Urinary bladder (tissue), 4 donors: Measurements from ENCODE around the gene PAX6. TPM values are rescaled to one million over a fixed set of nuclear protein-coding genes. Genes with fewer than 3 reads are reported as not detected.
A peak's percentile ranks its signal among the peaks of the same experiment; 100 is the strongest.

ENCODE experiments used
- DNase-seq: peaks from one replicate; pipeline ENCODE4 v3.0.0-alpha.2; 2015; ENCODE audit errors: extremely low spot score
- H3K27ac ChIP-seq: one replicate; pipeline ENCODE4 v1.5.1; 2013; ENCODE audit warnings: low read depth, mild to moderate bottlenecking, moderate library complexity
- H3K36me3 ChIP-seq: one replicate; pipeline ENCODE4 v1.6.1; 2013; ENCODE audit warnings: mild to moderate bottlenecking, moderate library complexity; ENCODE audit not compliant: insufficient read depth
- H3K4me1 ChIP-seq: one replicate; pipeline ENCODE4 v1.6.1; 2013; ENCODE audit warnings: mild to moderate bottlenecking, moderate library complexity; ENCODE audit not compliant: insufficient read depth
- H3K4me3 ChIP-seq: one replicate; pipeline ENCODE4 v1.5.1; 2013; ENCODE audit warnings: low read depth, low read length
- WGBS: extraction: QIAGEN DNeasy Blood & Tissue Kit; methylation state at CpG from one replicate; pipeline ENCODE4 v1.1.7; 2013; 5-methylcytosine and 5-hydroxymethylcytosine counted together
- polyA plus RNA-seq: library from polyadenylated mRNA; stranded (reverse); fragments of 200-250 nt; gene quantifications from one replicate; pipeline ENCODE4 v1.2.3, GENCODE V29; 2013
- total RNA-seq: library from RNA; depleted of rRNA; stranded (reverse); fragments of >200 nt; gene quantifications from one replicate; pipeline ENCODE4 v1.2.3, GENCODE V29; 2014
- donor health status: healthy with polysubstance abuse.
- donor health status: healthy.

PAX6 gene
- total and polyA plus RNA-seq, 2 donors: not detected

DNA sequence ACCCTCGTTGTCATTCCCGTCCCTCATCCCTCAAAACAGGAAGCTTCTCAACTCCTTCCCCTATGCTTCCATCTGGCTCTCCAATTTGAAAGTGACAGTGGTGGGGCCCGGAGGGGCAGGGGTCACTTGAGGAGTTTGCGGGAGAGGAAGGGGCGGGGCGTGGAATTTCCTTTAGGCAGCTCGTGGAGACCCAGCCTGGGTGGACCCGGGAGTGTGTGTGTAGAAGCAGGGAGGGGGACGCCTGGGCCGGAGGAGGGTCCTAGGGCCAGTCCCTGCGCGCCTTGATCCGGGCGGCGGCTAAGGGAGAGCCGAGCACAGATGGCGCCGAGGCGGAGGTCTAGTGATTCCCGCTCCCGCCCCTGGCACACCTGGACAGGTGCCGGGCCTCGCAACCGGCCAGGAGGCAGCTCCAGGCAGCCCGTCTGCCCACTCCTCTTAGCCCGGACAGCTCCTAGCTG is 7.8 kb upstream of the PAX6 start:
- 9% methylated on average over 26 of the region's 26 CpGs for WGBS
- no peaks in the 10 kb centered on the region for H3K36me3 ChIP-seq
- no peak overlapping the region for H3K4me3 ChIP-seq
- peaks cover 1% of the 10 kb centered on the region for H3K4me1 ChIP-seq
- DNase-seq: no peak
- no peak overlapping the region for H3K27ac ChIP-seq

DNA sequence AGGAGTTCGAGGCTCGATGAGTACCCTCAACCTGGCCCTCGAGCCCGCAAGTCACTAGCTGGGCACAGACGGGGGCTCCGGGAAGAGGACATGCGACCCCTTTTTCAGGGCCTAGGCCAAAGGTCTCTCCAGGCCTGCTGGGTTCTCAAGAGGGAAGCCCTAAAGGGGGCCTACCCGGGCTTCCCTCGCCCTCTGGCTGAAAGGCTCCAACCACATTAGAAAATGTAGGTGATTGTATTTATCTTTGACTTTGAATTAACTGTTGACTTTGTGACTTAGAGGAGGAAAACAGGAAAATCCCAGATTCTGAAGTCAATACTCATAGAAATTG is 7.3 kb upstream of the PAX6 start:
- DNase-seq: no peak
- no peak overlapping the region for H3K27ac ChIP-seq
- no peaks in the 10 kb centered on the region for H3K36me3 ChIP-seq
- 9% methylated on average over 9 of the region's 9 CpGs for WGBS
- H3K4me3 ChIP-seq: no peak overlapping the region
- peaks cover 3% of the 10 kb centered on the region for H3K4me1 ChIP-seq

DNA sequence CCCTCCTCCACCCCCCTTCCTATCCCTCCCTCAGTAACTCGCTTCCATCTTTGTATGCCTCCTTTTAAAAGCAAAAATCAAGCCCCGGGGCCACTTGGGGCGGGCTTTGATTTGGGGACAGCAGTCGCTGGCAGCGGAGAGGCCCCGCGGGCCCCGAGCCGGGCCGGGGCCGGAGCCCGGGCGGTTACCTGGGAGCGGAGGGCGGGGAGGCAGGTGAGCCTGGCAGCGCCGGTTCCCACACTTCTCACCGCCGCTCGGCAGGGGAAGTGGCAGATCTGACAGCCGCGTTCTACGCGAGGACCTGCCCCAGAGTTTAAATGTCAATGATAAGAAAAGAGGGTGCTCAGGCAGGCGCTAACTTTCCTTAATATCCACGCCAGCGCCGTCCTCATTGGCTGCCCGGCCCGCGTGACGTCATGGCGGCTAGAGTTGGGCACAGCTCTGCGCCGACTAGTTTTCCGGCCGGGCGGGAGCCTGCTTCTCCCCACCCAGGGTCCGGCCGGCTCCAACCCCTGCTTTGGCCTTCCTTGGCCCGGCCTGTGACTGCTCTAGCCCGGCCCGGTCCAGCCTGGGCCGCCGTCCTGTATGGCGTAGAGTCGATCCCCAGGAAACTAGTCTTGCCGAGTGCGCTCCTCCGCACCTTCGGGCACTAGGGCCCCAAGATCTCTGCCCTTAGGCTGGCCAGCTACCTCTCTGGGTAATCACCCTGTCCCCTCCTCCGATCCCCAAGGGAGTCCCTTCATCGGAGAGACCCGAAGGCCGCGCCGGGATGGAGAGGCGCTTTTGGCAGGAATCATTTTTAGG is 6.7 kb upstream of the PAX6 start:
- no peak overlapping the region for H3K27ac ChIP-seq
- WGBS: 4% methylated on average over 58 of the region's 58 CpGs
- no peaks in the 10 kb centered on the region for H3K36me3 ChIP-seq
- H3K4me1 ChIP-seq: peaks cover 3% of the 10 kb centered on the region
- DNase-seq: no peak
- peak overlapping the region; percentile 24 for H3K4me3 ChIP-seq

DNA sequence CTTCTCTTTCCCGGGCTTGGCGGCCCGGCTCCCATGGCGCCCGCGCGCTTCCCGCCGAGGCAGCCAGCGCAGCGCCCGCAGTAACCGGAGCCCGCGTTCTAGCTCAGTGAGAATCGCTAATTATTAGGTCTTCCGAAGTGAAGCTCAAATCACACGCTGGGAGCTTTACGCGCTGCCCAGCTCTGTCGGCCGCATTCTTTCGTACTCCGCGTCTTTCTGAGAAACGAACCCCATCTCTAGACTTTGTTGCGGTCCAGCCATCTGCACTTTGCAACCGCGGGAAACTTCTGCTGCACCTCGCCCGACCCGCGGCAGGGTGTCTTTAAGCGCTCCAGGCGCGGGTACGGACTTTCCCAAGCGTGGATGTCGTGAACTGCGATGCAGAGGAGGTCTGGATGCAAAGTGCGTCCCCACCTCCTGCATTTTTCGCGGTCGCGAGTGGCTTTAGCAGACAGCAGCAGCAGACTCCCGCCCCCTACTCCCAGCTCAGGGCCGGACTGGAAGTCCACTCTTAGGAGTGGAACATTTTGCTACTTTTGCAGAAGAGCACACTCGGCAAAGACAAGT is 6.0 kb upstream of the PAX6 start:
- Histone ChIP-seq H3K4me3 (peak overlapping the region; percentile 24), H3K4me1 (peaks cover 3% of the 10 kb centered on the region), H3K36me3 (no peaks in the 10 kb centered on the region), H3K27ac (no peak overlapping the region)
- WGBS: 1% methylated on average over 48 of the region's 48 CpGs
- no peak for DNase-seq

DNA sequence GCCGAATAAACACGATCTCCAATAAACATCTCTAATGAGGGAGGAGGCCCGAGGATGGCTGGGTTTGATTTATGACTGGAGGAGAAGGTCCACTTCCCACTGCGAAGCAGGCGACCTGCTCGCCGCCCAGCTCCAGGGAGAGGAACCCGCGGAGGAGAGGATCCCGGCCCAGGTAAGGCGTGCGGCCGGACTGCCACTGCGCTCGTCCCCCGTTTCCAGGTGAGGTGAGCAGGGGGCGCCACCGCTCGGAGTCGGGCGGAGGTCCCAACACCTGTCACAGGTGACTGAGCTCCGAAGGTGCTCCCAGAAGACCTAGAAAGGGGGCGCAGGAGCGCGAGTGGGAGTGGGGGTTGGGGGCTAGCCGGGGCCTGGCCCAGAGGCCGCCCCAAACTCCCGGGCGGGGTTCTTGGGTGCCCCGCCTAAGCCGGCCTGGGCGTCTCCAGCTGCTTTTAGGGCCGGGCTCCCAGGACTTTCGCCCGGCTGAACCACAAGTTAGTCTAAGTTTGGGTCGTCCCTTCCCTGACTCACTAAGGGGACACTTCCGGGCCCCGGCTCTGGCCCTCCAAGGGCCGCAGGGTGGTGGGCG is 5.4 kb upstream of the PAX6 start:
- no peak overlapping the region for H3K27ac ChIP-seq
- H3K4me3 ChIP-seq: peak overlapping the region; percentile 5
- H3K36me3 ChIP-seq: no peaks in the 10 kb centered on the region
- H3K4me1 ChIP-seq: peaks cover 3% of the 10 kb centered on the region
- no peak for DNase-seq
- WGBS: 2% methylated on average over 40 of the region's 40 CpGs

DNA sequence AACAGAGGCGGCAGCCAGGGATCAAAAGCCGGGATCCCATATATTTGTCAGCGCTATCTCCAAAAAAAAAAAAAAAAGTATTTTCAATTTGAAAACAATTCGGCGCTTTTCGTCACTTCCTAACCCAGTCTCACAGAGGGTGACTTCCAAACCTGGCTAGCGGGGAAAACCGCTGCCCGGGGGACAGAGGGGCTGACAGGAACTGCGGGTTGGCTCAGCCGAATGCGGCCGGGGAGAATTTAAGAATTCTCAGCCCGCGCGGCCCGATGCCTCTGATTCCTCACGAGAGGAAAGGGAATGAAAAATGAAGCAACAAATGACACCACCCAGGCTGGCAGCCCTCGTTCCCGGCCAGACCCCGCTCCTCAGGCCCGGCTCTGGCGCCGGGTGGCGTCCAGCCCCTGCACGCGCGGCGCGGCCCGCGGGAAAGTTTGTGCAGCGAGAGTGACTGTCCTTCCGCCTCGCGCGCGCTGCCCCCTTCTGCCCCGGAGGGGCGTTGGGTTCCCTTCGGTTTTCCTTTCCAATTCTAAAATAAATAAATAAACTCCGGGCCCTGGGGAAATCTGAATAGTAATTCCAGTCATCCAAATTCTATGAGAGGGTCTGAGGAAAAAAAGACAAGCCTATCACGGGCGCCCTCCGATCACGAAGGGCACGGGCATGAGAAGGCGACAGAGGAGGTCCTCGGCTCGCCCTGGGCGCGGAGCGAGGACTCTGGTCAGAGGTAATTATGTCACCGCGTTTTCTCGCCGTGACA is 4.8 kb upstream of the PAX6 start:
- Histone ChIP-seq H3K36me3 (no peaks in the 10 kb centered on the region), H3K4me3 (peak overlapping the region; percentile 8), H3K27ac (no peak overlapping the region), H3K4me1 (peaks cover 3% of the 10 kb centered on the region)
- WGBS: 2% methylated on average over 57 of the region's 57 CpGs
- no peak for DNase-seq

DNA sequence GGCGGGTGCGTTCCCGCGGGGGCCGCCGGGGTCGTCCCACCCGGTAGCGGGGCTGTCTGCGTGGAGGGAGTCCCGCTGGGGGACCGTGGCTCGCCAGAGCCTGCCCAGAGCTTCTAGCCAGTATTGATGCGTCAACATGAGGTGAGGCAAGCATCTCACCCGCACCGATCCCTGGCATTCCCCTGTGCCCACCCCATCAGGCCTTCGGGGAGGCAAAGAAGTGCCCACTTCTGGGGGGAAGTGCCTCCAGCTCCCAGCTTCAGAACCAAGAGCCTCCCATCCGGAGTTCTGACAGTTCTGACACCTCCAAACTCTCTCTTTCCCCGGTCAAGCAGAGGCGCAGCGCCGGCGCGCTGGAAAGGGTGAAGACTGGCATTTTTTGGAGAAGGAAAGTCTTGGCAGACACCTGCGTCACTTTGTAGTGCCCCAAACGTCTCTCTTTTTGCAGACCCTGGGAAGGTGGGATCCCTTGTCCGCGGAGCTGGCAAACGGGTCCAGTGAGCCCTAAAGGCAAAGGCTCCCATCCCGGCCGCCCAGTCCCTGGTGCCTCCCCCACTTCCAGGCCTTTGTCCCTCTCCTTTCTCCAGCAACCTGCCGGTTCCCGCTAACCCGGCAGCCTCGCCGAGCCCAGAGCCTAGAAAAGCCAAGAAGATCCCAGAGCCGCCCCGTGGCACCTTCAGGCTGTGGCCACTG is 3.2 kb upstream of the PAX6 start:
- Histone ChIP-seq H3K36me3 (no peaks in the 10 kb centered on the region), H3K4me1 (peaks cover 5% of the 10 kb centered on the region), H3K27ac (no peak overlapping the region), H3K4me3 (no peak overlapping the region)
- WGBS: 2% methylated on average over 38 of the region's 38 CpGs
- DNase-seq: no peak

DNA sequence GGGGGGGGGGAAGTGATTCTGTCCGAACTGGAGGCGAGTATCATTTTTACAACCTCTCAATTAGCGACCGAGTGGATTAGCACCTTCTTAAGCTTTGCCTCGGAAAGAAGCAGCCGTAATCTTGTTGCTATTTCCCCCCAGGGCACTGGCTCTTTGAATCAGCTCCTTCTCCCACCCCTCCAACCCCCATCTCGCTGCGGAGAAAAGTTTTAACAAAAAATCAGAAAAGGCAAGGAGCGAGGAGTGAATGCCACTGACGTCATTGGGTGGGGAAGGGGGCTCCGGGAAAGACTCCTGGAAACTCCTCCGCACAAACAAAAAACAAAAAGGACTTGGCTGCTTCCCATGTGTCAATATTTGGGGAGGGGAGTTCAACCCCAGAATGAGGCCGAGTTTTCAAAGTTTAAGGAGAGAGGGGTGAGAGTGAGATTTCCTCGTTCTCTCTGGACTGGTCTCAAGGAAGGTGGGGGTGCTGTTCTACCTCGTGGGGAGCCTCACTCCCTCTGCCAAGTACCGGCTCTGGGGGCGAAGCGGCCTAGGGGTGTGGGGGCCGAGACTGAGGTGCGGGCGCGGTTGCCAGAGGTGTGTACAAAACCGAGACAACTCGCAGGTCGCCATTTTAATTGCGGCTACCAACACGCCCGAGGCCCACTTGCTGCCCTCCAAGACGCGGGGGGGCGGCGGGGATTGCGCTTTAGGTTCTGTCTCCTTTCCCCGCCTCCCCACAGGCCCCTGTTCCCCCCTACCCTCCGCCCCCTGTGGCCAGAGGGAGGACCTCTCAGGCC is 2.5 kb upstream of the PAX6 start:
- 4% methylated on average over 35 of the region's 35 CpGs for WGBS
- H3K4me1 ChIP-seq: peaks cover 5% of the 10 kb centered on the region
- H3K36me3 ChIP-seq: no peaks in the 10 kb centered on the region
- no peak for DNase-seq
- H3K4me3 ChIP-seq: peak overlapping the region; percentile 44
- H3K27ac ChIP-seq: no peak overlapping the region

DNA sequence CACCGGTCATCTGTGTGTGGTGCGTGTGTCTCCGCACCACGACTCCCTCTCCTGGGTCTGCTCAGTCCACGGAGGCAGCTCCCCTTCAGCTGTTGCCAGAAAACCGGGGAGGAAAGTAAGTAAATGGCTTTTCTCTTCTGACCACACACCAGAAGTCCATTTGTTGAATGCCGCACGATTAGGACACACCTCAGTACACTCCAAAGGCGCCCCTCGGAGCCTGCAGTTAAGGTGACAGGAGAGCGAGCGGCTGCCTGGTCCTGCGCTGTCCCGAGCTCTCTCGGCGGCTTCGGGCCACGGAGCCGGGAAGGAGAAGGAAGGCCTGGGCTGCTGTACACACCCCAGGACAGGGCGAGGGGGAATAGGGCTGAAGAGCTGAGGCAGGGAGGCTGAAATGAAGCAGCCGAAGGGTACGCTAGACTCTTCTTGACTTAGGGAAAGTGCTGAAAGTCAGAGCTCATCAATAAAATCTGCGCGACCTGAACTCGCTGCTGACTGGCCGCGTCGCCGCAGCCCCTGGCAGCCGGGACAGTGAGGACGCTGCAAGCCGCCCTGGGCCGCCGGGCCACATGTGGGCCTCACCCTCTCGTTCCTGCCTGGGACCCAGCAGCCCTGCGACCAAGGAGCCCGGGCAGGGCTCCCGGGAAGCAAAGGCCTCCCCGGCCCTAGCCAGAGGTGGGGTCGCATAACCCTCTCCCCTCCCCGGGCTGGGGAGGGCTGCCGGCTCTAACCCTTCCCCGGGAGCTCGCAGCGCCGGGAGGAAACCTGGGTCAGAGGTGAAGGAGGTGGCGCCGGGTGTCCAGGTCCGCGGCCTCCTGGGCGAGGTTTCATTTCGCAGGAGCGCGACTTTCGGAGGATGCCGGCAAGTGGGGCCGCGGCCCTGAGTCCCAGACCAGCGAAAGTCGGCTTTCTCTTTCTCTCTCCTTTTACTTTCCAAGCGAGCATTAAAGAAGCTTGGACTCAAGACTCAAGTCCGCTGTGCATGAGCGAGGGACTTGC is 1.6 kb upstream of the PAX6 start:
- 5% methylated on average over 63 of the region's 63 CpGs for WGBS
- DNase-seq: no peak
- Histone ChIP-seq H3K27ac (no peak overlapping the region), H3K36me3 (no peaks in the 10 kb centered on the region), H3K4me3 (peak overlapping the region; percentile 44), H3K4me1 (peaks cover 5% of the 10 kb centered on the region)

DNA sequence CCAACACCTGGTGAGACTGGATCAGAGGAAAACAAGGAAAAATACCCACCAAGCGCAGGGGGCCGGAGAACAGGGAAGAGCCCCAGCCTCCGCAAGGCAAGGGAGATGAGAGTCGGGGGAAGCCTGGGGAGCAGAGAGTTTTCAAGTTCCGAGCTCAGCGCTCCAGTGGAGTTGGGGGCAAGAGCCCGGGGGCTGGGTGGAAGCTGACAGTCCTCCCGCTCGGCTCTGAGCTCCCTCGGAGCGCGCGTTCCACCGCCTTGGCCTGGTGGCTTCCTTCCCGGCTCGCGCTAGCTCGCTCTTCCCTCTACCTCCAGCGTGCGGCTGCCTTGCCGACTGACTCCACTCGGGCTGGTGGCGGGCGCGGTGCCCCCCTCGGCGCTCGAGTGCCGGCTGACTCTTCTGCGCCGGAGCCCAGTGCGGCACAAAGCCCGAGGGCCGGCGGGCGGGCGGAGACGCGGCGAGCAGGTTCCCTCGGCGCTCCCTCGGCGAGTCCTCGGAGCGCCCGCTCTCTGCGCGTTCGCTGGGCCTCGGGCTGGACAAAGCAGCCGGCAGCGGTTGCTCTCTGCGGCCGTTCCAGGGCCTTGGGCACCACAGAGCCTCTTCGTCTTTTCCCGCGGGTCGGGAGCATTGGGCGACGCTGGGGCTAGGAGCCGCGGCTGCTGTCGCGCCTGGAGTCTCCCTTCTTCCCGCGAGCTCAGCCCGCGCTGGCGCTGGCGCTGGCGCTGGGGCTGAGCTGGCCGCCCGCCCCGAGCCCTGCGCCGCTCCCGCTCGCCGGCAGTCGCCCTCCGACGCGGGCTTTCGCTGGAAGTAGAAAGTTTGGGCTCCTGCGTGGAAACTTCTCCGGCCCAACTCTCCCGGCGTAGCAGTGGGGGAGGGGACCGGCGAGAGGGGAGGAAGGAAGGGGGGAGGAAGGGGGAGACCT is 1.0 kb downstream of the PAX6 start:
- WGBS: 2% methylated on average over 91 of the region's 91 CpGs
- peak overlapping the region; percentile 21 for H3K4me3 ChIP-seq
- H3K27ac ChIP-seq: no peak overlapping the region
- DNase-seq: no peak
- H3K36me3 ChIP-seq: no peaks in the 10 kb centered on the region
- peaks cover 6% of the 10 kb centered on the region for H3K4me1 ChIP-seq

DNA sequence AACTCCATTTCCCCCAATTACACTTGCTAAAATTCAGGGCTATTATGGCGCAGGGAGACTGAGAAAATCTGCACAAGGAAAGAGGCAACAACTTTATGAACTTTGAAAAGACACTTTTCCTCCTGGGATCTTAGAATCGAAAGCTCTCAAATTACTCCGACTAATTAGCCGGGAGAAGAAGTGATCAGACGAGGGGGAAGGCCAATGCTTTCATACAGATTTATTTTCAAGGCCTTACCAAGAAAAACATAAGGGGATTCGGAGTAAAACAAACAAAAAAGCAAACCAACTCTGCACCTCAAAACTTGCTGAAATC is 1.6 kb downstream of the PAX6 start:
- H3K27ac ChIP-seq: no peak overlapping the region
- H3K4me1 ChIP-seq: peaks cover 8% of the 10 kb centered on the region
- WGBS: 25% methylated on average over 6 of the region's 6 CpGs
- H3K36me3 ChIP-seq: no peaks in the 10 kb centered on the region
- H3K4me3 ChIP-seq: no peak overlapping the region
- no peak for DNase-seq
